Skin epidermis (tissue), 12 donors: ENCODE data around the gene ATP8B4.

Experiments used
- H3K27ac ChIP-seq, 21 experiments: fragments of 200-600 bp; sonication (generic) in 11 of 21; one replicate each; pipeline ENCODE4 v1.5.0; 2020; ENCODE audit warnings: mild to moderate bottlenecking in 3 of 21, inconsistent platforms in 2 of 21, moderate library complexity in 2 of 21
- H3K4me3 ChIP-seq, 7 experiments: fragments of 200-600 bp; sonication (generic) in 2 of 7; one replicate each; pipeline ENCODE4 v1.5.0; 2020; ENCODE audit warnings: inconsistent platforms in 2 of 7, mild to moderate bottlenecking in 2 of 7, moderate library complexity in 1 of 7

ATP8B4 gene

GRCh38 chr15:49905221-49905620, 213.8 kb downstream of the ATP8B4 start:
- no peak overlapping the region for H3K27ac ChIP-seq
- H3K4me3 ChIP-seq, result no peak overlapping the region

GRCh38 chr15:49904296-49904695, 214.7 kb downstream of the ATP8B4 start:
- H3K4me3 ChIP-seq, result no peak overlapping the region
- H3K27ac ChIP-seq, result peak overlapping the region in 4 of 21 experiments; percentile 50 to 82 (median 74)

- H3K27ac ChIP-seq, result peak overlapping the region in 18 of 21 experiments; percentile 2 to 82 (median 65)
- H3K4me3 ChIP-seq, result no peak overlapping the region
Measured at GRCh38 chr15:49902685-49903501, 216.1 kb downstream of the ATP8B4 start.

GRCh38 chr15:49901996-49902684, 216.9 kb downstream of the ATP8B4 start:
- Histone ChIP-seq H3K4me3 (no peak overlapping the region), H3K27ac (peak overlapping the region in 18 of 21 experiments; percentile 12 to 82 (median 60))

- Histone ChIP-seq H3K4me3 (no peak overlapping the region), H3K27ac (peak overlapping the region in 14 of 21 experiments; percentile 18 to 82 (median 64))
Measured at GRCh38 chr15:49901321-49901720, 217.7 kb downstream of the ATP8B4 start.

- no peak overlapping the region for H3K4me3 ChIP-seq
- H3K27ac ChIP-seq, result peak overlapping the region in 13 of 21 experiments; percentile 16 to 82 (median 64)
Measured at GRCh38 chr15:49900903-49901235, 218.2 kb downstream of the ATP8B4 start.

GRCh38 chr15:49900006-49900902, 218.8 kb downstream of the ATP8B4 start:
- no peak overlapping the region for H3K4me3 ChIP-seq
- H3K27ac ChIP-seq, result peak overlapping the region in 13 of 21 experiments; percentile 16 to 82 (median 55)

GRCh38 chr15:49898575-49899283, 220.3 kb downstream of the ATP8B4 start:
- H3K27ac ChIP-seq, result peak overlapping the region in 8 of 21 experiments; percentile 18 to 71 (median 44)
- no peak overlapping the region for H3K4me3 ChIP-seq

- no peak overlapping the region for H3K4me3 ChIP-seq
- no peak overlapping the region for H3K27ac ChIP-seq
Measured at GRCh38 chr15:49898097-49898496, 220.9 kb downstream of the ATP8B4 start.

GRCh38 chr15:49895347-49896223, 223.4 kb downstream of the ATP8B4 start:
- Histone ChIP-seq H3K27ac (peak overlapping the region in 8 of 21 experiments; percentile 4 to 55 (median 19)), H3K4me3 (no peak overlapping the region)

- peak overlapping the region in 3 of 21 experiments; percentile 16 to 59 (median 54) for H3K27ac ChIP-seq
- no peak overlapping the region for H3K4me3 ChIP-seq
Measured at GRCh38 chr15:49890689-49891088, 228.3 kb downstream of the ATP8B4 start.

GRCh38 chr15:49889536-49889935, 229.5 kb downstream of the ATP8B4 start:
- Histone ChIP-seq H3K27ac (peak overlapping the region in 7 of 21 experiments; percentile 6 to 70 (median 53)), H3K4me3 (no peak overlapping the region)

GRCh38 chr15:49888734-49889133, 230.3 kb downstream of the ATP8B4 start:
- Histone ChIP-seq H3K4me3 (no peak overlapping the region), H3K27ac (peak overlapping the region in 7 of 21 experiments; percentile 6 to 70 (median 53))

GRCh38 chr15:49888323-49888693, 230.7 kb downstream of the ATP8B4 start:
- Histone ChIP-seq H3K27ac (peak overlapping the region in 5 of 21 experiments; percentile 6 to 60 (median 45)), H3K4me3 (no peak overlapping the region)

- Histone ChIP-seq H3K4me3 (no peak overlapping the region), H3K27ac (peak overlapping the region in 2 of 21 experiments; percentile 7 to 10)
Measured at GRCh38 chr15:49887659-49888322, 231.2 kb downstream of the ATP8B4 start.

GRCh38 chr15:49883121-49883520, 235.9 kb downstream of the ATP8B4 start:
- H3K27ac ChIP-seq, result no peak overlapping the region
- H3K4me3 ChIP-seq, result no peak overlapping the region

- Histone ChIP-seq H3K4me3 (no peak overlapping the region), H3K27ac (peak overlapping the region in 2 of 21 experiments; percentile 38 to 55)
Measured at GRCh38 chr15:49881866-49882265, 237.2 kb downstream of the ATP8B4 start.

- Histone ChIP-seq H3K27ac (peak overlapping the region in 2 of 21 experiments; percentile 38 to 55), H3K4me3 (no peak overlapping the region)
Measured at GRCh38 chr15:49881433-49881832, 237.6 kb downstream of the ATP8B4 start.
